Body of pancreas (tissue), 4 donors: ENCODE results near the gene PCK1. TPM values are rescaled to one million over a fixed set of nuclear protein-coding genes. Genes with fewer than 3 reads are reported as not detected.
"Not testable (repeated sequence)": the region's sequence is repeated elsewhere in the genome, so short reads cannot be mapped to it uniquely, and the experiment has no call there.

ENCODE experiments used
- ATAC-seq: fragments of 150-250 bp; one replicate; pipeline ENCODE4 v1.9.1; 2016
- DNase-seq, 4 donors: peaks; one replicate each; pipeline ENCODE4 v3.0.0-alpha.2; 2019
- H3K27ac ChIP-seq, 4 donors: fragments of 200-600 bp; sonication (generic); 1 replicate in 3 of 4; 2 replicates in 1 of 4; pipeline versions ENCODE4 v1.5.1 to v1.6.1; 2016 to 2019; ENCODE audit warnings: mild to moderate bottlenecking in 1 of 4, mixed read lengths in 1 of 4, moderate library complexity in 1 of 4
- H3K27me3 ChIP-seq, 2 donors: fragments of 200-600 bp; sonication (generic); one replicate each; pipeline ENCODE4 v1.6.0; 2016; ENCODE audit warnings: mild to moderate bottlenecking in 1 of 2
- H3K36me3 ChIP-seq, 2 donors: fragments of 200-600 bp; sonication (generic); replicated peaks in 1 of 2; 2 replicates each; pipeline ENCODE4 v1.5.1; 2016; ENCODE audit warnings: low read depth in 2 of 2; ENCODE audit not compliant: insufficient read depth in 1 of 2
- H3K4me1 ChIP-seq: fragments of 200-600 bp; sonication (generic); one replicate; pipeline ENCODE4 v1.6.0; 2016
- H3K4me3 ChIP-seq, 2 donors: fragments of 200-600 bp; sonication (generic); 1 replicate in 1 of 2; 2 replicates in 1 of 2; pipeline ENCODE4 v1.5.1; 2016 to 2019
- H3K9me3 ChIP-seq, 3 donors: fragments of 200-600 bp; sonication (generic); 1 replicate in 2 of 3; 2 replicates in 1 of 3; pipeline ENCODE4 v1.5.1; 2016
- CTCF ChIP-seq, 7 experiments: fragments of 450-650 bp in 4 of 7; fragments of 200-600 bp in 3 of 7; sonication (generic) in 3 of 7; IDR thresholded peaks; one replicate each; pipeline ENCODE4 v1.5.1; 2016 to 2019; ENCODE audit warnings: antibody characterized with exemption in 7 of 7
- POLR2A ChIP-seq, 3 donors: fragments of 450-650 bp; IDR thresholded peaks; one replicate each; pipeline ENCODE4 v1.6.1; 2016; ENCODE audit warnings: antibody characterized with exemption in 3 of 3, mild to moderate bottlenecking in 2 of 3
- WGBS, 2 donors: methylation state at CpG; one replicate each; pipeline ENCODE4 v1.1.5; 2017; 5-methylcytosine and 5-hydroxymethylcytosine counted together
- intact Hi-C: fragments of 100-400 bp; cut with DNase I; formaldehyde crosslinking; loops from one replicate; pipeline ENCODE4 v1.15.1; 2023
- total RNA-seq, 2 donors: library from RNA; depleted of rRNA; stranded (reverse); fragments of >200 nt; gene quantifications; one replicate each; pipeline ENCODE4 v1.1.0, GENCODE V29; 2016

Gene PCK1
- total RNA-seq: 10 to 100 TPM; 14.3 to 33.3 TPM

GRCh38 chr20:57560554-57561355 lies at the start of gene PCK1:
PCK1 (plus strand) TSS chr20:57561110; CDS start chr20:57561412, 302 bp downstream.
- Histone ChIP-seq H3K27me3 (no peaks in the 10 kb centered on the region), H3K27ac (peak within 1 kb of the TSS in 2 of 4 donors; percentile 8 to 9), H3K36me3 (no peaks in the 10 kb centered on the region), H3K9me3 (no peaks in the 10 kb centered on the region), H3K4me1 (peaks cover 15% of the 10 kb centered on the region), H3K4me3 (no peak within 1 kb of the TSS)
- ATAC-seq: peak; percentile 90
- no peak for TF ChIP-seq CTCF (IDR thresholded peaks at IDR 0.05)
- no peak for TF ChIP-seq POLR2A (IDR thresholded peaks at IDR 0.05)
- DNase-seq: peak; percentile 70 to 82 (median 79)
- 21 to 26% methylated on average over 14 of the region's 14 CpGs for WGBS, 2 donors
- intact Hi-C loops: no loop called here

- H3K4me3 ChIP-seq, H3K36me3 ChIP-seq, intact Hi-C loops, H3K9me3 ChIP-seq, H3K27ac ChIP-seq, DNase-seq, H3K27me3 ChIP-seq, ATAC-seq, H3K4me1 ChIP-seq: not testable (repeated sequence)
- WGBS, 2 donors: 69 to 74% methylated on average over 7 of the region's 7 CpGs
Observed at GRCh38 chr20:57511709-57512108, 49.2 kb upstream of the PCK1 start.

- H3K4me1 ChIP-seq: no peaks in the 10 kb centered on the region
- ATAC-seq: no peak
- H3K36me3 ChIP-seq: no peaks in the 10 kb centered on the region
- no peaks in the 10 kb centered on the region for H3K27me3 ChIP-seq
- no peak for DNase-seq
- H3K4me3 ChIP-seq: no peak overlapping the region
- no peaks in the 10 kb centered on the region for H3K9me3 ChIP-seq
- 73 to 75% methylated on average over 5 of the region's 5 CpGs for WGBS, 2 donors
- no peak overlapping the region for H3K27ac ChIP-seq
- TF ChIP-seq POLR2A (IDR thresholded peaks at IDR 0.05) (no peak), CTCF (IDR thresholded peaks at IDR 0.05) (no peak)
- intact Hi-C loops: no loop called here
Observed at GRCh38 chr20:57512432-57512831, 48.5 kb upstream of the PCK1 start.

- H3K27me3 ChIP-seq: no peaks in the 10 kb centered on the region
- TF ChIP-seq CTCF (IDR thresholded peaks at IDR 0.05) (no peak), POLR2A (IDR thresholded peaks at IDR 0.05) (no peak)
- no peaks in the 10 kb centered on the region for H3K36me3 ChIP-seq
- H3K4me3 ChIP-seq: no peak overlapping the region
- ATAC-seq (no peak), DNase-seq (no peak)
- no peak overlapping the region for H3K27ac ChIP-seq
- H3K4me1 ChIP-seq: no peaks in the 10 kb centered on the region
- intact Hi-C loops: no loop called here
- no peaks in the 10 kb centered on the region for H3K9me3 ChIP-seq
- WGBS, 2 donors: 37 to 41% methylated on average over 1 of the region's 1 CpG
Observed at GRCh38 chr20:57513199-57513598, 47.7 kb upstream of the PCK1 start.

GRCh38 chr20:57514273-57514751 lies 46.6 kb upstream of the PCK1 start:
- no peaks in the 10 kb centered on the region for H3K4me1 ChIP-seq
- no peaks in the 10 kb centered on the region for H3K27me3 ChIP-seq
- H3K9me3 ChIP-seq: no peaks in the 10 kb centered on the region
- TF ChIP-seq POLR2A (IDR thresholded peaks at IDR 0.05) (no peak), CTCF (IDR thresholded peaks at IDR 0.05) (peak; percentile 51 to 88 (median 74))
- 27 to 30% methylated on average over 16 to 17 of the region's 17 CpGs for WGBS, 2 donors
- DNase-seq (peak; percentile 69 to 82 (median 78)), ATAC-seq (peak; percentile 71)
- intact Hi-C loops: no loop called here
- no peak overlapping the region for H3K27ac ChIP-seq
- no peaks in the 10 kb centered on the region for H3K36me3 ChIP-seq
- H3K4me3 ChIP-seq: no peak overlapping the region
